GM23338 (cell line): ENCODE results near the gene ABCC1. TPM values are rescaled to one million over a fixed set of nuclear protein-coding genes. Genes with fewer than 3 reads are reported as not detected.

ENCODE experiments used
- ATAC-seq: fragments of 200-7000 bp; cut with Tn5 transposase; 3 replicates; pipeline ENCODE4 v1.9.1; 2020
- DNase-seq: peaks from one replicate; pipeline ENCODE4 v3.0.0-alpha.2; 2015; ENCODE audit warnings: low spot score
- H2AFZ ChIP-seq: fragments of 200-600 bp; sonication (generic); 2 replicates; pipeline ENCODE4 v1.8.0; 2016; ENCODE audit warnings: antibody characterized with exemption, mild to moderate bottlenecking, moderate library complexity
- H3F3A ChIP-seq: fragments of 200-600 bp; sonication (generic); replicated peaks from 2 replicates; pipeline ENCODE4 v1.8.0; 2017; ENCODE audit warnings: antibody characterized with exemption, mixed run types, low read depth
- H3K27ac ChIP-seq: fragments of 200-600 bp; sonication (generic); 2 replicates; pipeline ENCODE4 v1.6.1; 2016; ENCODE audit warnings: low read depth
- H3K27me3 ChIP-seq: fragments of 200-600 bp; sonication (generic); 2 replicates; pipeline ENCODE4 v1.8.0; 2016; ENCODE audit warnings: mild to moderate bottlenecking, mixed run types, moderate library complexity; ENCODE audit not compliant: insufficient read depth
- H3K36me3 ChIP-seq: fragments of 200-600 bp; sonication (generic); 2 replicates; pipeline ENCODE4 v1.8.0; 2016; ENCODE audit warnings: mild to moderate bottlenecking; ENCODE audit not compliant: insufficient read depth
- H3K4me1 ChIP-seq: fragments of 200-600 bp; sonication (generic); 2 replicates; pipeline ENCODE4 v1.8.0; 2016; ENCODE audit warnings: mild to moderate bottlenecking, moderate library complexity; ENCODE audit not compliant: insufficient read depth
- H3K4me2 ChIP-seq: fragments of 200-600 bp; sonication (generic); 2 replicates; pipeline ENCODE4 v1.7.1; 2017; ENCODE audit warnings: mixed run types
- H3K4me3 ChIP-seq: fragments of 200-600 bp; sonication (generic); 2 replicates; pipeline ENCODE4 v1.6.1; 2016; ENCODE audit warnings: mixed run types
- H3K79me2 ChIP-seq: fragments of 200-600 bp; sonication (generic); replicated peaks from 2 replicates; pipeline ENCODE4 v1.8.0; 2017; ENCODE audit warnings: mild to moderate bottlenecking; ENCODE audit not compliant: insufficient read depth
- H3K9me2 ChIP-seq: fragments of 200-600 bp; sonication (generic); 2 replicates; pipeline ENCODE4 v1.8.0; 2017; ENCODE audit not compliant: insufficient read depth
- H4K20me1 ChIP-seq: fragments of 200-600 bp; sonication (generic); replicated peaks from 2 replicates; pipeline ENCODE4 v1.8.0; 2017; ENCODE audit warnings: mild to moderate bottlenecking; ENCODE audit not compliant: insufficient read depth
- H3K27ac Mint-ChIP-seq: 2 replicates; pipeline ENCODE4 v1.8.0; 2020; ENCODE audit warnings: inconsistent platforms, mild to moderate bottlenecking, moderate library complexity, mixed read lengths
- H3K27me3 Mint-ChIP-seq: 3 replicates; pipeline ENCODE4 v1.8.0; 2022; ENCODE audit warnings: low read depth, mild to moderate bottlenecking, moderate library complexity, mixed read lengths, inconsistent platforms; ENCODE audit not compliant: insufficient read depth, poor library complexity
- H3K36me3 Mint-ChIP-seq: 3 replicates; pipeline ENCODE4 v1.8.0; 2021; ENCODE audit warnings: low read depth, mild to moderate bottlenecking, inconsistent platforms, moderate library complexity, mixed read lengths
- H3K4me1 Mint-ChIP-seq: 3 replicates; pipeline ENCODE4 v1.8.0; 2020; ENCODE audit warnings: mild to moderate bottlenecking, inconsistent platforms, mixed read lengths
- H3K4me3 Mint-ChIP-seq: 3 replicates; pipeline ENCODE4 v1.8.0; 2021; ENCODE audit warnings: moderate library complexity, mild to moderate bottlenecking, inconsistent platforms, mixed read lengths
- H3K9me3 Mint-ChIP-seq: 3 replicates; pipeline ENCODE4 v1.8.0; 2020; ENCODE audit warnings: moderate library complexity, mild to moderate bottlenecking, inconsistent platforms, mixed read lengths
- CREB1 ChIP-seq: fragments of 250-450 bp; sonication (Bioruptor Pico); IDR thresholded peaks from 2 replicates; pipeline ENCODE4 v1.5.0; 2020; ENCODE audit warnings: low read depth, mild to moderate bottlenecking, moderate library complexity
- CTCF ChIP-seq, 2 experiments: fragments of 200-600 bp in 1 of 2; sonication (generic) in 1 of 2; conservative IDR thresholded peaks; 2 replicates each; pipeline versions ENCODE4 v1.5.1 to v1.6.1; 2016 to 2017; ENCODE audit warnings: antibody characterized with exemption in 2 of 2, low read depth in 2 of 2, mild to moderate bottlenecking in 2 of 2, moderate library complexity in 1 of 2
- EZH2 ChIP-seq: fragments of 200-600 bp; sonication (generic); IDR thresholded peaks from one replicate; pipeline ENCODE4 v1.8.0; 2017; ENCODE audit warnings: antibody characterized with exemption, mild to moderate bottlenecking, low read depth; ENCODE audit not compliant: unreplicated experiment
- EZH2phosphoT487 ChIP-seq: fragments of 200-600 bp; sonication (generic); IDR thresholded peaks from one replicate; pipeline ENCODE4 v1.8.1; 2018; ENCODE audit warnings: antibody characterized with exemption; ENCODE audit not compliant: unreplicated experiment
- POLR2AphosphoS5 ChIP-seq: IDR thresholded peaks from 2 replicates; pipeline ENCODE4 v1.6.1; 2016; ENCODE audit warnings: antibody characterized with exemption, low read depth
- STAT1 ChIP-seq: IDR thresholded peaks from one replicate; pipeline ENCODE4 v1.6.1; 2016; ENCODE audit warnings: antibody characterized with exemption; ENCODE audit not compliant: unreplicated experiment
- polyA plus RNA-seq: library from polyadenylated mRNA; unstranded; fragments of >200 nt; fragmentation: Nextera tagmentation; extraction: Ambion mirVana; gene quantifications from 2 replicates; pipeline ENCODE4 v1.2.1, GENCODE V29; 2016
- total RNA-seq: library from RNA; depleted of rRNA; stranded (reverse); fragments of >200 nt; shearing (Covaris generic); gene quantifications from 2 replicates; pipeline ENCODE4 v1.2.3, GENCODE V29; 2014
- TF ChIP-seq, protein P1 (sequence below): fragments of 250-450 bp; sonication (Bioruptor Pico); IDR thresholded peaks from 2 replicates; pipeline ENCODE4 v1.5.0; 2020; ENCODE audit warnings: mild to moderate bottlenecking, moderate library complexity
- TF ChIP-seq, protein P2 (sequence below): IDR thresholded peaks from one replicate; pipeline ENCODE4 v1.6.1; 2018; ENCODE audit warnings: antibody characterized with exemption; ENCODE audit not compliant: unreplicated experiment

Gene ABCC1
- total and polyA plus RNA-seq, 2 experiments from 2014 or later: 11.0 to 46.6 TPM

- Mint-ChIP-seq H3K36me3 (peaks cover 46% of the 10 kb centered on the region), H3K27ac (no peak overlapping the region; the same call in 1 of the 2 replicates), H3K4me3 (no peak overlapping the region), H3K4me1 (peaks cover 34% of the 10 kb centered on the region), H3K9me3 (peaks cover 19% of the 10 kb centered on the region), H3K27me3 (peaks cover 10% of the 10 kb centered on the region)
- TF ChIP-seq, protein P1, sequence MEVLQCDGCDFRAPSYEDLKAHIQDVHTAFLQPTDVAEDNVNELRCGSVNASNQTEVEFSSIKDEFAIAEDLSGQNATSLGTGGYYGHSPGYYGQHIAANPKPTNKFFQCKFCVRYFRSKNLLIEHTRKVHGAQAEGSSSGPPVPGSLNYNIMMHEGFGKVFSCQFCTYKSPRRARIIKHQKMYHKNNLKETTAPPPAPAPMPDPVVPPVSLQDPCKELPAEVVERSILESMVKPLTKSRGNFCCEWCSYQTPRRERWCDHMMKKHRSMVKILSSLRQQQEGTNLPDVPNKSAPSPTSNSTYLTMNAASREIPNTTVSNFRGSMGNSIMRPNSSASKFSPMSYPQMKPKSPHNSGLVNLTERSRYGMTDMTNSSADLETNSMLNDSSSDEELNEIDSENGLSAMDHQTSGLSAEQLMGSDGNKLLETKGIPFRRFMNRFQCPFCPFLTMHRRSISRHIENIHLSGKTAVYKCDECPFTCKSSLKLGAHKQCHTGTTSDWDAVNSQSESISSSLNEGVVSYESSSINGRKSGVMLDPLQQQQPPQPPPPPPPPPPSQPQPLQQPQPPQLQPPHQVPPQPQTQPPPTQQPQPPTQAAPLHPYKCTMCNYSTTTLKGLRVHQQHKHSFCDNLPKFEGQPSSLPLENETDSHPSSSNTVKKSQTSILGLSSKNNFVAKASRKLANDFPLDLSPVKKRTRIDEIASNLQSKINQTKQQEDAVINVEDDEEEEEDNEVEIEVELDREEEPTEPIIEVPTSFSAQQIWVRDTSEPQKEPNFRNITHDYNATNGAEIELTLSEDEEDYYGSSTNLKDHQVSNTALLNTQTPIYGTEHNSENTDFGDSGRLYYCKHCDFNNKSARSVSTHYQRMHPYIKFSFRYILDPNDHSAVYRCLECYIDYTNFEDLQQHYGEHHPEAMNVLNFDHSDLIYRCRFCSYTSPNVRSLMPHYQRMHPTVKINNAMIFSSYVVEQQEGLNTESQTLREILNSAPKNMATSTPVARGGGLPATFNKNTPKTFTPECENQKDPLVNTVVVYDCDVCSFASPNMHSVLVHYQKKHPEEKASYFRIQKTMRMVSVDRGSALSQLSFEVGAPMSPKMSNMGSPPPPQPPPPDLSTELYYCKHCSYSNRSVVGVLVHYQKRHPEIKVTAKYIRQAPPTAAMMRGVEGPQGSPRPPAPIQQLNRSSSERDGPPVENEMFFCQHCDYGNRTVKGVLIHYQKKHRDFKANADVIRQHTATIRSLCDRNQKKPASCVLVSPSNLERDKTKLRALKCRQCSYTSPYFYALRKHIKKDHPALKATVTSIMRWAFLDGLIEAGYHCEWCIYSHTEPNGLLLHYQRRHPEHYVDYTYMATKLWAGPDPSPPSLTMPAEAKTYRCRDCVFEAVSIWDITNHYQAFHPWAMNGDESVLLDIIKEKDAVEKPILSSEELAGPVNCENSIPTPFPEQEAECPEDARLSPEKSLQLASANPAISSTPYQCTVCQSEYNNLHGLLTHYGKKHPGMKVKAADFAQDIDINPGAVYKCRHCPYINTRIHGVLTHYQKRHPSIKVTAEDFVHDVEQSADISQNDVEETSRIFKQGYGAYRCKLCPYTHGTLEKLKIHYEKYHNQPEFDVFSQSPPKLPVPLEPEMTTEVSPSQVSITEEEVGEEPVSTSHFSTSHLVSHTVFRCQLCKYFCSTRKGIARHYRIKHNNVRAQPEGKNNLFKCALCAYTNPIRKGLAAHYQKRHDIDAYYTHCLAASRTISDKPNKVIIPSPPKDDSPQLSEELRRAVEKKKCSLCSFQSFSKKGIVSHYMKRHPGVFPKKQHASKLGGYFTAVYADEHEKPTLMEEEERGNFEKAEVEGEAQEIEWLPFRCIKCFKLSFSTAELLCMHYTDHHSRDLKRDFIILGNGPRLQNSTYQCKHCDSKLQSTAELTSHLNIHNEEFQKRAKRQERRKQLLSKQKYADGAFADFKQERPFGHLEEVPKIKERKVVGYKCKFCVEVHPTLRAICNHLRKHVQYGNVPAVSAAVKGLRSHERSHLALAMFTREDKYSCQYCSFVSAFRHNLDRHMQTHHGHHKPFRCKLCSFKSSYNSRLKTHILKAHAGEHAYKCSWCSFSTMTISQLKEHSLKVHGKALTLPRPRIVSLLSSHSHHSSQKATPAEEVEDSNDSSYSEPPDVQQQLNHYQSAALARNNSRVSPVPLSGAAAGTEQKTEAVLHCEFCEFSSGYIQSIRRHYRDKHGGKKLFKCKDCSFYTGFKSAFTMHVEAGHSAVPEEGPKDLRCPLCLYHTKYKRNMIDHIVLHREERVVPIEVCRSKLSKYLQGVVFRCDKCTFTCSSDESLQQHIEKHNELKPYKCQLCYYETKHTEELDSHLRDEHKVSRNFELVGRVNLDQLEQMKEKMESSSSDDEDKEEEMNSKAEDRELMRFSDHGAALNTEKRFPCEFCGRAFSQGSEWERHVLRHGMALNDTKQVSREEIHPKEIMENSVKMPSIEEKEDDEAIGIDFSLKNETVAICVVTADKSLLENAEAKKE (CRISPR knock-in tag): no peak
- TF ChIP-seq EZH2phosphoT487 (no peak), CTCF (conservative IDR thresholded peaks at IDR 0.05; ENCODE audit: low read depth in 2 of 2) (no peak), EZH2 (no peak), POLR2AphosphoS5 (no peak), STAT1 (no peak), CREB1 (CRISPR knock-in tag) (no peak)
- TF ChIP-seq, protein P2, sequence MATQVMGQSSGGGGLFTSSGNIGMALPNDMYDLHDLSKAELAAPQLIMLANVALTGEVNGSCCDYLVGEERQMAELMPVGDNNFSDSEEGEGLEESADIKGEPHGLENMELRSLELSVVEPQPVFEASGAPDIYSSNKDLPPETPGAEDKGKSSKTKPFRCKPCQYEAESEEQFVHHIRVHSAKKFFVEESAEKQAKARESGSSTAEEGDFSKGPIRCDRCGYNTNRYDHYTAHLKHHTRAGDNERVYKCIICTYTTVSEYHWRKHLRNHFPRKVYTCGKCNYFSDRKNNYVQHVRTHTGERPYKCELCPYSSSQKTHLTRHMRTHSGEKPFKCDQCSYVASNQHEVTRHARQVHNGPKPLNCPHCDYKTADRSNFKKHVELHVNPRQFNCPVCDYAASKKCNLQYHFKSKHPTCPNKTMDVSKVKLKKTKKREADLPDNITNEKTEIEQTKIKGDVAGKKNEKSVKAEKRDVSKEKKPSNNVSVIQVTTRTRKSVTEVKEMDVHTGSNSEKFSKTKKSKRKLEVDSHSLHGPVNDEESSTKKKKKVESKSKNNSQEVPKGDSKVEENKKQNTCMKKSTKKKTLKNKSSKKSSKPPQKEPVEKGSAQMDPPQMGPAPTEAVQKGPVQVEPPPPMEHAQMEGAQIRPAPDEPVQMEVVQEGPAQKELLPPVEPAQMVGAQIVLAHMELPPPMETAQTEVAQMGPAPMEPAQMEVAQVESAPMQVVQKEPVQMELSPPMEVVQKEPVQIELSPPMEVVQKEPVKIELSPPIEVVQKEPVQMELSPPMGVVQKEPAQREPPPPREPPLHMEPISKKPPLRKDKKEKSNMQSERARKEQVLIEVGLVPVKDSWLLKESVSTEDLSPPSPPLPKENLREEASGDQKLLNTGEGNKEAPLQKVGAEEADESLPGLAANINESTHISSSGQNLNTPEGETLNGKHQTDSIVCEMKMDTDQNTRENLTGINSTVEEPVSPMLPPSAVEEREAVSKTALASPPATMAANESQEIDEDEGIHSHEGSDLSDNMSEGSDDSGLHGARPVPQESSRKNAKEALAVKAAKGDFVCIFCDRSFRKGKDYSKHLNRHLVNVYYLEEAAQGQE: no peak
- Histone ChIP-seq H3K36me3 (peaks cover 7% of the 10 kb centered on the region; the same call in 1 of the 2 replicates), H3K4me1 (peaks cover 22% of the 10 kb centered on the region), H3K79me2 (peaks cover 99% of the 10 kb centered on the region), H2AFZ (no peak overlapping the region), H3K27ac (no peak overlapping the region), H3K4me2 (no peak overlapping the region), H4K20me1 (peaks cover 44% of the 10 kb centered on the region), H3F3A (no peaks in the 10 kb centered on the region), H3K9me2 (no peaks in the 10 kb centered on the region), H3K27me3 (no peaks in the 10 kb centered on the region), H3K4me3 (no peak overlapping the region)
- no peak for DNase-seq
- no peak for ATAC-seq
Observed at GRCh38 chr16:15986261-15986660, 36.8 kb downstream of the ABCC1 start.
